Keratinocyte (primary cell): ENCODE data around the gene CAPN14.

Experiments used
- EZH2 ChIP-seq: IDR thresholded peaks from one replicate; pipeline ENCODE4 v1.6.1; 2012; ENCODE audit warnings: inconsistent platforms, mild to moderate bottlenecking, low read length, moderate library complexity
- TF ChIP-seq, protein P1 (sequence below), 3 experiments: IDR thresholded peaks in 1 of 3; conservative IDR thresholded peaks in 1 of 3; optimal IDR thresholded peaks in 1 of 3; 2 replicates in 2 of 3; 3 replicates in 1 of 3; pipeline versions ENCODE3 to v1.5.1; 2011; ENCODE audit warnings: low read length in 3 of 3, mild to moderate bottlenecking in 3 of 3, moderate library complexity in 2 of 3, control low read depth in 1 of 3, inconsistent platforms in 1 of 3; ENCODE audit not compliant: insufficient read depth in 2 of 3; ENCODE audit errors: extremely low read depth in 1 of 3

DNA sequence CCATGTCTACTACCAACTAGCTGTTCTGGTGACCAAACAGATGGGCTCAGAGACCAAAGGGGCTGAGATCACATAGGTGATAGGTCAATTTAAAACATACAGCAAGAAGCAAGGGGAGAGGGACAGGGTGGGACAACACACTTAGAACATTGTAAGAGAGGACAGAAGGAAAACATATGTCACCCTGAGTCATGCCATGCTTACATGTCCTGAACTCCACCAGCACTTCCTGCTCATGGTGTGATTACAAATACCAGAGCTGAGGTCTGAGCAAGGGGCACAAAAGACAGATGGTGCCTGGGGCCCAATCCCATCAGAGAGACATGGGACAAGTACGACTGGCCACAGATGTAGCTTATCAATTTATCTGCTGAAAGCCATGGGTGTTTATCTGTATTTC lies 50.4 kb downstream of the CAPN14 start:
- TF ChIP-seq, protein P1, sequence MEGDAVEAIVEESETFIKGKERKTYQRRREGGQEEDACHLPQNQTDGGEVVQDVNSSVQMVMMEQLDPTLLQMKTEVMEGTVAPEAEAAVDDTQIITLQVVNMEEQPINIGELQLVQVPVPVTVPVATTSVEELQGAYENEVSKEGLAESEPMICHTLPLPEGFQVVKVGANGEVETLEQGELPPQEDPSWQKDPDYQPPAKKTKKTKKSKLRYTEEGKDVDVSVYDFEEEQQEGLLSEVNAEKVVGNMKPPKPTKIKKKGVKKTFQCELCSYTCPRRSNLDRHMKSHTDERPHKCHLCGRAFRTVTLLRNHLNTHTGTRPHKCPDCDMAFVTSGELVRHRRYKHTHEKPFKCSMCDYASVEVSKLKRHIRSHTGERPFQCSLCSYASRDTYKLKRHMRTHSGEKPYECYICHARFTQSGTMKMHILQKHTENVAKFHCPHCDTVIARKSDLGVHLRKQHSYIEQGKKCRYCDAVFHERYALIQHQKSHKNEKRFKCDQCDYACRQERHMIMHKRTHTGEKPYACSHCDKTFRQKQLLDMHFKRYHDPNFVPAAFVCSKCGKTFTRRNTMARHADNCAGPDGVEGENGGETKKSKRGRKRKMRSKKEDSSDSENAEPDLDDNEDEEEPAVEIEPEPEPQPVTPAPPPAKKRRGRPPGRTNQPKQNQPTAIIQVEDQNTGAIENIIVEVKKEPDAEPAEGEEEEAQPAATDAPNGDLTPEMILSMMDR (optimal IDR thresholded peaks at IDR 0.05 in 1 of 3, IDR thresholded peaks at IDR 0.05 in 1 of 3, conservative IDR thresholded peaks at IDR 0.05 in 1 of 3; ENCODE audit: extremely low read depth in 1 of 3, insufficient read depth in 2 of 3, low read length in 3 of 3), result no peak
- no peak for TF ChIP-seq EZH2
